Pancreas (tissue), 10 donors: ENCODE data around the gene DTX3. TPM values are rescaled to one million over a fixed set of nuclear protein-coding genes. Genes with fewer than 3 reads are reported as not detected.
A peak's percentile ranks its signal among the peaks of the same experiment; 100 is the strongest.

Experiments used
- ATAC-seq, 4 donors: fragments of 200-7000 bp; cut with Tn5 transposase; one replicate each; pipeline versions ENCODE4 v1.8.0 to v1.9.1; 2020; ENCODE audit warnings: mild to moderate bottlenecking in 4 of 4, moderate library complexity in 4 of 4
- DNase-seq, 6 donors: peaks; one replicate each; pipeline ENCODE4 v3.0.0-alpha.2; 2020
- FAIRE-seq: peaks from 2 replicates; lab custom pipeline; 2012; peaks lifted over from hg19 to GRCh38; lab: Jason Lieb, UNC
- H3K27ac ChIP-seq, 4 donors: fragments of 200-600 bp; sonication (generic); 1 replicate in 3 of 4; 2 replicates in 1 of 4; pipeline versions ENCODE4 v1.5.0 to v1.8.0; 2020
- H3K27me3 ChIP-seq, 4 donors: fragments of 200-600 bp; one replicate each; pipeline ENCODE4 v1.8.0; 2021
- H3K36me3 ChIP-seq, 3 donors: fragments of 200-600 bp; sonication (generic) in 1 of 3; one replicate each; pipeline versions ENCODE4 v1.5.0 to v1.8.0; 2020 to 2021
- H3K4me1 ChIP-seq, 3 donors: fragments of 200-600 bp; one replicate each; pipeline ENCODE4 v1.8.0; 2021
- H3K4me3 ChIP-seq, 4 donors: fragments of 200-600 bp; sonication (generic) in 2 of 4; one replicate each; pipeline versions ENCODE4 v1.5.0 to v1.8.0; 2020 to 2021
- H3K9me3 ChIP-seq, 4 donors: fragments of 200-600 bp; one replicate each; pipeline ENCODE4 v1.8.0; 2021
- CTCF ChIP-seq, 4 donors: fragments of 200-600 bp; sonication (generic) in 3 of 4; IDR thresholded peaks; one replicate each; pipeline versions ENCODE4 v1.5.0 to v1.8.0; 2021; ENCODE audit warnings: antibody characterized with exemption in 4 of 4
- WGBS, 2 donors: extraction: QIAGEN DNeasy Blood & Tissue Kit; methylation state at CpG; one replicate each; pipeline ENCODE4 v1.1.7; 2013; 5-methylcytosine and 5-hydroxymethylcytosine counted together
- intact Hi-C, 3 donors: fragments of 100-400 bp; cut with DNase I; formaldehyde crosslinking; loops; one replicate each; pipeline versions ENCODE4 v1.11.1 to v1.14.2; 2022
- polyA plus RNA-seq, 2 donors: library from polyadenylated mRNA; stranded (reverse); fragments of 200-250 nt; gene quantifications; one replicate each; pipeline ENCODE4 v1.2.3, GENCODE V29; 2013
- total RNA-seq, 6 donors: library from RNA; stranded (reverse); fragmentation: NEBNext Ultra II Directional in 4 of 6; extraction: Animal tissue kit (Norgen Biotek cat#: 25700) in 4 of 6; gene quantifications; one replicate each; pipeline versions ENCODE4 v1.2.1 to v1.2.4, GENCODE V29; 2021 to 2023
- donor health status: healthy with polysubstance abuse.
- donor health status: DM: no; HTN: no; CAD: no; lungs with moderate emphysema.
- donor health status: DM: no; HTN: no; CAD: no.
- donor health status: control.
- donor health status: control.
- donor health status: Bipolar disorder and iron deficiency.
- donor health status: DM: yes; HTN: yes; CAD: no.
- donor health status: DM: no; HTN: no; CAD: no.
- donor health status: DM: no; HTN: no; CAD: no.
- donor health status: DM: yes; HTN: yes; CAD: no.

DTX3 gene
- total and polyA plus RNA-seq, 8 donors, result 9.0 to 71.7 (median 13.5) TPM

GRCh38 chr12:57611108-57611826 is 6.6 kb downstream of the DTX3 start, which contains the start of gene ARHGEF25:
TSS of gene ARHGEF25 (plus strand) at chr12:57611435. CDS start at chr12:57611895, 460 bp downstream.
- no peak within 1 kb of the TSS for H3K27ac ChIP-seq
- no peaks in the 10 kb centered on the region for H3K36me3 ChIP-seq
- peak within 1 kb of the TSS; percentile 45 to 87 (median 64) for H3K4me3 ChIP-seq
- DNase-seq (peak; percentile 55 to 85 (median 67)), FAIRE-seq (no peak), ATAC-seq (peak; percentile 86 to 95 (median 88))
- no peaks in the 10 kb centered on the region for H3K27me3 ChIP-seq
- WGBS, 2 donors, result 0 to 1% methylated on average over 22 to 55 of the region's 55 CpGs
- TF ChIP-seq CTCF (IDR thresholded peaks at IDR 0.05), result no peak
- H3K9me3 ChIP-seq, result no peaks in the 10 kb centered on the region
- no peaks in the 10 kb centered on the region for H3K4me1 ChIP-seq
- intact Hi-C loops, result no loop called here

GRCh38 chr12:57611827-57612710 is 7.4 kb downstream of the DTX3 start:
- ATAC-seq (no peak), DNase-seq (no peak), FAIRE-seq (no peak)
- H3K4me1 ChIP-seq, result no peaks in the 10 kb centered on the region
- peak overlapping the region; percentile 45 to 87 (median 64) for H3K4me3 ChIP-seq
- H3K36me3 ChIP-seq, result no peaks in the 10 kb centered on the region
- H3K9me3 ChIP-seq, result no peaks in the 10 kb centered on the region
- H3K27ac ChIP-seq, result no peak overlapping the region
- intact Hi-C loops, result no loop called here
- 17 to 35% methylated on average over 12 to 22 of the region's 23 CpGs for WGBS, 2 donors
- no peaks in the 10 kb centered on the region for H3K27me3 ChIP-seq
- no peak for TF ChIP-seq CTCF (IDR thresholded peaks at IDR 0.05)

- intact Hi-C loops, result no loop called here
- no peaks in the 10 kb centered on the region for H3K27me3 ChIP-seq
- no peak overlapping the region for H3K4me3 ChIP-seq
- H3K4me1 ChIP-seq, result no peaks in the 10 kb centered on the region
- TF ChIP-seq CTCF (IDR thresholded peaks at IDR 0.05), result no peak
- no peak for DNase-seq
- ATAC-seq, result no peak
- 84 to 89% methylated on average over 10 of the region's 10 CpGs for WGBS, 2 donors
- no peak for FAIRE-seq
- H3K9me3 ChIP-seq, result no peaks in the 10 kb centered on the region
- H3K36me3 ChIP-seq, result no peaks in the 10 kb centered on the region
- H3K27ac ChIP-seq, result no peak overlapping the region
Measured at GRCh38 chr12:57612711-57613426, 8.2 kb downstream of the DTX3 start.

- 86 to 87% methylated on average over 9 to 10 of the region's 10 CpGs for WGBS, 2 donors
- FAIRE-seq (no peak), ATAC-seq (no peak), DNase-seq (no peak)
- Histone ChIP-seq H3K4me3 (no peak overlapping the region), H3K27ac (no peak overlapping the region), H3K9me3 (no peaks in the 10 kb centered on the region), H3K4me1 (no peaks in the 10 kb centered on the region), H3K27me3 (no peaks in the 10 kb centered on the region), H3K36me3 (no peaks in the 10 kb centered on the region)
- no peak for TF ChIP-seq CTCF (IDR thresholded peaks at IDR 0.05)
- intact Hi-C loops, result no loop called here
Measured at GRCh38 chr12:57613427-57614109, 8.9 kb downstream of the DTX3 start.
